Measurements from ENCODE around the gene SLC35B4.

Gene SLC35B4, protein sequence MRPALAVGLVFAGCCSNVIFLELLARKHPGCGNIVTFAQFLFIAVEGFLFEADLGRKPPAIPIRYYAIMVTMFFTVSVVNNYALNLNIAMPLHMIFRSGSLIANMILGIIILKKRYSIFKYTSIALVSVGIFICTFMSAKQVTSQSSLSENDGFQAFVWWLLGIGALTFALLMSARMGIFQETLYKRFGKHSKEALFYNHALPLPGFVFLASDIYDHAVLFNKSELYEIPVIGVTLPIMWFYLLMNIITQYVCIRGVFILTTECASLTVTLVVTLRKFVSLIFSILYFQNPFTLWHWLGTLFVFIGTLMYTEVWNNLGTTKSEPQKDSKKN

DNA sequence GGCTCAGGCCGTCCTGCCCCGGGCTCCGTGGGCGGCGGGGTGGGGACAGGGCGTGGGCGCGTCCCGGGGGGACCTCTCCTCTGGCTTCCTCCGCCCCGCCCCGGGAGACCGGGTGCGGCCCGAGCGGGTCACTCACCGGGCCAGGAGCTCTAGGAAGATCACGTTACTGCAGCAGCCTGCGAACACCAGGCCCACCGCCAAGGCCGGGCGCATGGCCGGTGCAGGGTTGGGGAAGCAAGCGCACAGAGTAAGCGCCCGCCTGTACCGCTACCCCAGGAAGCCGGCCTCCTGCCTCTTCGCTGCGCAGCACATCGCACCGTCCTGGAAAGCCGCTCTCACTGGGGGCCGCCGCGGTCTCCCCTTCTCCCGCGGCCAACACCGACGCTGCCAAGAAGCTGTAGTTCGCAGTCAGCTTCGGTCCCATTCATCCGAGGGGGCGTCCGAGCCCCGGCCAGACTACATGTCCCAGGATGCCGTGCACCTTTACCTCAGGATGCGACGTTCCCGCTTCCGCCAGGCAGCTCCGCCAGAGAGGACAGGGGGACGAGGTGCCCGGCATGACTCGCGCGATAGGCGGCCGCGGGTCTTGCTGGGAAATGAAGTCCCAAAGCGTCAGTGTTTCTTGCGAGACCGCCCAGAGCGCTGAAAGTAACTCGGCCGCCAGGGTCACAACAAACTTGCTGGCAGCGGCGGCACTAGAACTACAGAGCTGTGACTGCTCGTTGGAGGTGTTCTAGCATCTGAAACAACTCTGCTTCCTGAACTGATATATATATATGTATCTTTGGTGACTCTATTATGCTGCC, at the start of gene SLC35B4:
TSS of gene SLC35B4 (minus strand) at position 392 of the 806 bp plus-strand sequence. CDS start at position 213, 179 bp downstream.
- no peaks in the 10 kb centered on the region for H3K36me3 ChIP-seq (ENCODE audit: low read length)
- no peaks in the 10 kb centered on the region for H3K27me3 ChIP-seq (ENCODE audit: low read length)
- H3K4me2 ChIP-seq (ENCODE audit: low read depth, low read length, poor library complexity, severe bottlenecking), result peak within 1 kb of the TSS; percentile 77
- peaks cover 24% of the 10 kb centered on the region; the same call in 1 of the 2 replicates for H3K79me2 ChIP-seq (ENCODE audit: insufficient read depth, low read length)
- no peaks in the 10 kb centered on the region for H3K9me2 ChIP-seq (replicated peaks; ENCODE audit: insufficient read depth, low read length)
- H4K20me1 ChIP-seq (ENCODE audit: low read depth, low read length), result no peaks in the 10 kb centered on the region
- H3K9me3 ChIP-seq (ENCODE audit: insufficient read depth, low read length), result no peaks in the 10 kb centered on the region
- peak within 1 kb of the TSS; percentile 83 for H2AFZ ChIP-seq (ENCODE audit: low read depth, low read length, severe bottlenecking)
- TF ChIP-seq EZH2phosphoT487 (conservative IDR thresholded peaks at IDR 0.05; ENCODE audit: low read length), result no peak
- TF ChIP-seq, protein P1, sequence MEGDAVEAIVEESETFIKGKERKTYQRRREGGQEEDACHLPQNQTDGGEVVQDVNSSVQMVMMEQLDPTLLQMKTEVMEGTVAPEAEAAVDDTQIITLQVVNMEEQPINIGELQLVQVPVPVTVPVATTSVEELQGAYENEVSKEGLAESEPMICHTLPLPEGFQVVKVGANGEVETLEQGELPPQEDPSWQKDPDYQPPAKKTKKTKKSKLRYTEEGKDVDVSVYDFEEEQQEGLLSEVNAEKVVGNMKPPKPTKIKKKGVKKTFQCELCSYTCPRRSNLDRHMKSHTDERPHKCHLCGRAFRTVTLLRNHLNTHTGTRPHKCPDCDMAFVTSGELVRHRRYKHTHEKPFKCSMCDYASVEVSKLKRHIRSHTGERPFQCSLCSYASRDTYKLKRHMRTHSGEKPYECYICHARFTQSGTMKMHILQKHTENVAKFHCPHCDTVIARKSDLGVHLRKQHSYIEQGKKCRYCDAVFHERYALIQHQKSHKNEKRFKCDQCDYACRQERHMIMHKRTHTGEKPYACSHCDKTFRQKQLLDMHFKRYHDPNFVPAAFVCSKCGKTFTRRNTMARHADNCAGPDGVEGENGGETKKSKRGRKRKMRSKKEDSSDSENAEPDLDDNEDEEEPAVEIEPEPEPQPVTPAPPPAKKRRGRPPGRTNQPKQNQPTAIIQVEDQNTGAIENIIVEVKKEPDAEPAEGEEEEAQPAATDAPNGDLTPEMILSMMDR (IDR thresholded peaks at IDR 0.05; ENCODE audit: insufficient read depth, low read length, poor library complexity, severe bottlenecking), result no peak
- no peak within 1 kb of the TSS for H3K27ac ChIP-seq (ENCODE audit: low read depth, low read length)
- H3K9ac ChIP-seq (ENCODE audit: low read length), result peak within 1 kb of the TSS; percentile 76
- H3F3A ChIP-seq (ENCODE audit: insufficient read depth), result no peaks in the 10 kb centered on the region
- peak within 1 kb of the TSS; percentile 81 for H3K4me3 ChIP-seq (ENCODE audit: insufficient read depth, low read length, poor library complexity, severe bottlenecking)

DNA sequence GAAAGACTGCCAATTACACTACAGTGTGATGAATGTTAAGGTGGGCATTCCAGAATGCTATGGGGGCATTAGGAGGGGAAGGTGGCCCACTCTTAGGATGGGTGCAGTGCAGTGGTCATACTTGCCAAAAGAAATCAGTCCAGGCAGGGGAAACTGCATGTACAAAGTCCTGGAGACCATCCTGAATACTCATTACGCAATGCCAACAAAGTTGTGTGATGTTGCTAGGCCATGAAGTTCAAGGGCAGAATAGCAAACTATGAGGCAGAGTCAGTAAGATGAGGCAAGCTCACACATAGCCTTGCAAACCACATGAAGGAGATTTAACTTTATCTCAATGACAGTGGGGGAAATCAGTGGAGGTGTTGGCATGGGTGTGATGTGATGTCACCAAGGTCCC, 49.8 kb upstream of the SLC35B4 start:
- Histone ChIP-seq H3K9me3 (ENCODE audit: insufficient read depth, low read length) (no peaks in the 10 kb centered on the region), H3K9me2 (replicated peaks; ENCODE audit: insufficient read depth, low read length) (no peaks in the 10 kb centered on the region), H3K4me2 (ENCODE audit: low read depth, low read length, poor library complexity, severe bottlenecking) (no peak overlapping the region), H3K79me2 (ENCODE audit: insufficient read depth, low read length) (no peaks in the 10 kb centered on the region), H2AFZ (ENCODE audit: low read depth, low read length, severe bottlenecking) (no peak overlapping the region), H3K36me3 (ENCODE audit: low read length) (no peaks in the 10 kb centered on the region), H3K9ac (ENCODE audit: low read length) (no peak overlapping the region), H3K4me3 (ENCODE audit: insufficient read depth, low read length, poor library complexity, severe bottlenecking) (no peak overlapping the region), H4K20me1 (ENCODE audit: low read depth, low read length) (no peaks in the 10 kb centered on the region), H3K27ac (ENCODE audit: low read depth, low read length) (no peak overlapping the region), H3K27me3 (ENCODE audit: low read length) (no peaks in the 10 kb centered on the region), H3F3A (ENCODE audit: insufficient read depth) (no peaks in the 10 kb centered on the region)
- TF ChIP-seq, protein P1 (IDR thresholded peaks at IDR 0.05; ENCODE audit: insufficient read depth, low read length, poor library complexity, severe bottlenecking), result no peak
- TF ChIP-seq EZH2phosphoT487 (conservative IDR thresholded peaks at IDR 0.05; ENCODE audit: low read length), result no peak

GRCh38 chr7:134365341-134366054, 48.8 kb upstream of the SLC35B4 start:
- TF ChIP-seq, protein P1 (IDR thresholded peaks at IDR 0.05; ENCODE audit: insufficient read depth, low read length, poor library complexity, severe bottlenecking), result no peak
- TF ChIP-seq EZH2phosphoT487 (conservative IDR thresholded peaks at IDR 0.05; ENCODE audit: low read length), result no peak
- H3K27me3 ChIP-seq (ENCODE audit: low read length), result no peaks in the 10 kb centered on the region
- H3F3A ChIP-seq (ENCODE audit: insufficient read depth), result no peaks in the 10 kb centered on the region
- H3K4me2 ChIP-seq (ENCODE audit: low read depth, low read length, poor library complexity, severe bottlenecking), result no peak overlapping the region
- H4K20me1 ChIP-seq (ENCODE audit: low read depth, low read length), result no peaks in the 10 kb centered on the region
- H3K9me2 ChIP-seq (replicated peaks; ENCODE audit: insufficient read depth, low read length), result no peaks in the 10 kb centered on the region
- no peaks in the 10 kb centered on the region for H3K36me3 ChIP-seq (ENCODE audit: low read length)
- H3K79me2 ChIP-seq (ENCODE audit: insufficient read depth, low read length), result no peaks in the 10 kb centered on the region
- H3K4me3 ChIP-seq (ENCODE audit: insufficient read depth, low read length, poor library complexity, severe bottlenecking), result no peak overlapping the region
- H3K9me3 ChIP-seq (ENCODE audit: insufficient read depth, low read length), result no peaks in the 10 kb centered on the region
- H3K9ac ChIP-seq (ENCODE audit: low read length), result no peak overlapping the region
- no peak overlapping the region for H3K27ac ChIP-seq (ENCODE audit: low read depth, low read length)
- no peak overlapping the region for H2AFZ ChIP-seq (ENCODE audit: low read depth, low read length, severe bottlenecking)
